HPDE6-E6E7 (cell line): Measurements from ENCODE around the gene PGAP3.

Experiments used
- DNase-seq: peaks from one replicate; pipeline ENCODE4 v3.0.0; 2011; ENCODE audit warnings: missing footprints; ENCODE audit errors: extremely low spot score

Gene PGAP3

GRCh38 chr17:39622380-39623006, 65.4 kb downstream of the PGAP3 start:
- peak; percentile 47 for DNase-seq

- peak; percentile 81 for DNase-seq
Measured at GRCh38 chr17:39621523-39622379, 66.1 kb downstream of the PGAP3 start.
